HG02763 (cell line): ENCODE results near the gene SULT1A2.
"Not testable (repeated sequence)": the region's sequence is repeated elsewhere in the genome, so short reads cannot be mapped to it uniquely, and the experiment has no call there.

Experiments
- ATAC-seq: cut with Tn5 transposase; IDR thresholded peaks from one replicate; pipeline ENCODE4 v1.9.1; 2021; ENCODE audit warnings: mild to moderate bottlenecking, moderate library complexity; ENCODE audit not compliant: unreplicated experiment

Gene SULT1A2

DNA sequence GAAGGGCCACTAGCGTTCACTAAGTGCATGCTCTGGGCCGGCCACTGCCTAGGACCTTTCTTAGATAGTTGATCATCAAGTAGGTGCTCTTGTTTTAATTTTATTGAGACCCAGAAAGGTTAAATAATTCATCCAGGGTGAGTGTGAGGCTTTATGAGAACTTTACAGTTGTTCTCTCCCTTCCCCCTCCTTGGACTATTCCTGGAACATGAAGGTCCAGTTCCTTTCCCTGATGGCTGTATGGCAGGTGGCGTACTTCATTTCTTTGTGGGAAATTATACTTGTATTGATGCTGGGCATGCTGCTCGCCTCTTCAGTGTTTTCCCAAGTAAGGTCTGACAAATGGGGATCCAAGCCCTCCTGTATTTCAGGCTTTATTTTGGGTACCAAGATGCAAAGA, 34.7 kb downstream of the SULT1A2 start:
- no peak for ATAC-seq

DNA sequence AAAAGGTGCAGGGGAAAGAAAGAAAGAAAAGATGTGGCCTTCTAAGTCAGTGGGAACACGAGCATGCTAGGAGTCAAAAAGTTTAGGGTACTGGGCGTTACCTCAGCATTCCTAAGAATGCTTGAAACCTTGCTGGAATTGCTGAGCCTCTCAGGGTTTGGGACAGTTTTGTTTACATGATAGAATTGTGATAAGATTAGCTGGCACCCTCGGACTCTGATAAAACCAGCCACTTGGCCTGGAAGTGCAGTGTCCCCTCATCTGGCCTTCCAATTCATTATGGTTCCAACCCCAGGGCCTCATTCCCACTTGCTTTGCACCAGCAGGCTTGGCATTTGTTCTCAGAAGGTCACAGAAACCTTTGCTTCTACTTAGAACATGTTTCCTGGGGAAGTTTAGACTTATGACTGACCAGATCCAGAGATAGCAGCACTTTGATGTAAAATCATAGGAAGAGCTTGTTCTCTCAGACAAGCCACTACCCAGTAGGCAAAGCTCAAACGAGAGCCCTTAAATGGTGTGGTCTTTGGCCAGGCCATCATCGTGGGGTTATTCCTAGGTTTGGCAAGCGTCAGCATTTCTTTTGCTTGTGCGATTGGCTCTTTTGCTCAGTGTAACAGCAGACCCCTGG, 35.2 kb downstream of the SULT1A2 start:
- ATAC-seq: no peak

DNA sequence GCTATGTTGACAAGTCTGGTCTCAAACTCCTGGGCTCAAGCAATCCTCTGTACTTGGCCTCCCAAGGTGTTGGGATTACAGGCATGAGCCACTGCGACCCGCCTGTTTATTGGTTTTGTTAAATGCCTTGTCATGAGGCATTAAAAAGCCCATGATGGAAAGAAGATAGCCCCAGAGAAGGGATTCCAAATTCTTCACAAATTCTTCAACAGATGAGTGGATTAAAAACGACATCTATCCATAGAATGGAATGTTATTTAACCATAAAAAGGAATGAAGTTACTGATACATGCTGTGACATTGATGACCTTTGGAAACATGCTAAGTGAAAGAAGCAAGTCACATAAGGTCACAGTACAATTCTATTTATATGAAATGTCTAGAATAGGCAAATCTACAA, 38.4 kb downstream of the SULT1A2 start:
- no peak for ATAC-seq

DNA sequence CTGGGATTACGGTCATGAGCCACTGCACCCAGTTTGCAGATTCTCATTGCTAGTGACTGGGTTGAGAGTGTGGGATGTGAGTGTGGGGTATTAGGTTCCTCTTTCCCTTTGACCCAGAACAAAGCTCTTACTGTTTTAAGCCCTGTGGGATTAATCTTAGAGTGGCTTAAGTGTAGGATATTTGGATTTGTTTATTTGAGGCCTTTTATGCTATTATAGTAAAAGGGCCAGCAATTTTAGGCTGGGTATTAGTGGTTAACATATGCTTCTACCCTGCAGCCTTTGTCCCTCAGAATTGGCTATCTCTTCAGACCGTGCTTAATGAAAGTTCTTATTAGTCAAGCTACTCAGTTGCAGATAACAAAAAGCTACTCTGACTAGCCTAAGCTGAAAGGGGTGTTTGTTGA, 39.9 kb downstream of the SULT1A2 start:
- ATAC-seq: no peak

DNA sequence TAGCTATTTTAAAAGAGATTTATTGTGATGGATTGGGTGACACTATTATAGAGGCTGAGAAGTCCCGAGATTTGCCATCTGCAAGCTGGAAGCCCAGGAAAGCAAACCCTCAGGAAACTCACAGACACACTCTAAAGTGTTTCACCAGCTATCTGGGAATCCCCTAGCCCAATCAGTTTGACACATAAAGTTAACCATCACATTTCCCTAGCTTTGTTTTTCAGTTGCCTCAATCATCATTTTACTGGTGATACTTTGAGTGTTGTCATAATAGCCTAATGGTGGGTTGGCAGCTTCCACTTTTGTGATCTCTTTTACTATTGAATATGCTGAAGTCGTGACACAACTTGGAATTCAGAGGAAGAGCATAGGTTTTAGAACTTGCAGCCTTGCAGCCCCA, 41.3 kb downstream of the SULT1A2 start:
- ATAC-seq: no peak

DNA sequence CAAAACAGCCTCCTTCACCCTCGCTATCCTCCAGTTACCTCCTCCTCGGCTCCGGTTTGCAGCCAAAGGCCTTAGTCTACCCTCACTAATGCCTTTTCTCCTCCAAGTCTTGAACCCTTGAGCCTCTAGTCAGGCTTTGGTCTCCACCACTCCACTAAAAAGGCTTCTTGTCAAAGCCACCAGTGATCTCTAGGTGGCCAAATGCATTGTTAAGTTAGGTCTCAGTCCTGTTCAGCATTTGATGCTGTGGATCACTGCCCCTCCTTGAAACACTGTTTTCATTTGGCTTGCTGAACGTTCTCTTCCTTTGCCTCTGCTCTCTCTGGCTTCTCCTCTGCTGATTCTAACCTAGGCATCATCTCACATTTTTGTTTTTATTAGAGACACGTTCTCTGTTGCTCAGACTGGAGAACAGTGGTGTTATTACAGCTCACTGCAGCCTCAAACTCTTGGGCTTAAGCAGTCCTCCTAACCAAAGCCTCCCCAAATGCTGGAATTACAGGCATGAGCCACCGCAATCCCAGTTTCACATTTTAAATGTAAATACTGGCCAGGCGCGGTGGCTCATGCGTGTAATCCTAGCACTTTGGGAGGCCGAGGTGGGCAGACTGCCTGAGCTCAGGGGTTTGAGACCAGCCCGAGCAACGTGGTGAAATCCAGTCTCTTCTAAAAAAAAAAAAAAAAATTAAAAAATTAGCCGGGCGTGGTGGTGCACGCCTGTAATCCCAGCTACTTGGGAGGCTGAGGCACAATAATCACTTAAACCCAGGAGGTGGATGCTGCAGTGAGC, 42.0 kb downstream of the SULT1A2 start:
- no peak for ATAC-seq

DNA sequence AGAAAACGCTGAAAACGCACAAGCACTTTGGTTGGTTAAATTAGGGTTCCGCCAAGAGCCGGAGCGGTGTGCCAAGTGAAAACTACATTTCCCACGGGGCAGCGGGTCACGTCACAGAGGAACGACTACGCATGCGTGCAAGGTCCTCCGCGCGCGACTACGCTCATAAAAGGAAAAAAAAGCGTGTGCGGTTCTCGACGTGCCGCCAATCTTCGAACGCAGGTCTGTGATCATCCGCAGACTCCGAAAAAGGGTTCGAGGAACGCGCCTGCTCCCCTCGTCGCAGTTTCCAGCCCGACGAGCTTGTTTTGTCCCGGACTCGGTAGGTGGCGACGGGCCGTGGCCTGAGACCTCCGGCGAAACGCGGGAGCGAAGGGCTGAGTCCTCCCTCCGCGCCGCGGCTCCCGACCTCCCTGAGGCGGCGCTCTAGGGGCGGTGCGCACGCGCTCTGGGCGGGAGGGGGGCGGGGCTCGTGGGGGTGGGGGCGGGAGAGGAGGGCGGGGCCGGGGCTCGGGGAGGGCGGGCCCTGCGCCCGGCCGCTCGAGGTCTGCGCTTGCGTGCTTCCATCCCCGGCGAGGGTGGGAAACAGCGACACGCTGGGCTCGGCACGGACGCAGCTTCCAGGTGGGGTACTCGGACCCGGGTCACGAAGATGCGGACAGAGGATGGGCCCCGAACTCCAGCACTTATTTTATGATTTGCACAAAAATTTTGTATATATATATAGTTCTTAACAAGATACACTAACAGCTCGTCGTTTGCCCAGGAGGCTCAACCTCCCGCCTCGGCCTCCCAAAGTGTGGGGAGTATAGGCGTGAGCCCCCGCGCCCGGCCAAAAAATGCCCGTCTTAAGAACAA, 42.8 kb downstream of the SULT1A2 start, which contains the start of gene SGF29:
Gene SGF29, plus strand, starts transcription at position 145 of the 858 bp plus-strand sequence. CDS start 27,150 bp downstream, outside the sequence.
- peak; percentile 78 for ATAC-seq

DNA sequence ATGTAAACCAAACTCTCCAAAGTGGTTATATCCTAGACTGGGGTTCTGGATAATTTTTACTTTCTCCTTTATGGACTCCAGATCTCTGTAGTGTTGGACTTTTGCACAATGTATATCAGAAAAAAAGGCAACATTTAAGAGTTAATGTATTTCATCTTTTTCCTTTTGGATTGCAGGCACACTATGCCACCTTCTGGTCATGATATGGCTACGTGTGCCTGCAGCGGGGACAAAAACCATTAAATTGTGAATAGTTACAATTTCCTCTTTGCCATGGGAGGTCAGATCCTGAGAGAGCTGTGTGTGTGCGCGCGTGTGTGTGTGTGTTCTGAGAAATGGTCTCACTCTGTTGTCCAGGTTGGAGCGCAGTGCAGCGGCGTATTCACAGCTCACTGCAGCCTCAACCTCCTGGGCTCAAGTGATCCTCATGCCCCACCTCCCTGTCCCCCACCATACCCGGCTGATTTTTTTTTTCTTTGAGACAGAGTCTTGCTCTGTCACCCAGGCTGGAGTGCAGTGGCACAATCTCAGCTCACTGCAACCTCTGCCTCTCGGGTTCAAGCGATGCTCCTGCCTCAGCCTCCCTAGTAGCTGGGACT, 47.5 kb downstream of the SULT1A2 start:
- no peak for ATAC-seq

DNA sequence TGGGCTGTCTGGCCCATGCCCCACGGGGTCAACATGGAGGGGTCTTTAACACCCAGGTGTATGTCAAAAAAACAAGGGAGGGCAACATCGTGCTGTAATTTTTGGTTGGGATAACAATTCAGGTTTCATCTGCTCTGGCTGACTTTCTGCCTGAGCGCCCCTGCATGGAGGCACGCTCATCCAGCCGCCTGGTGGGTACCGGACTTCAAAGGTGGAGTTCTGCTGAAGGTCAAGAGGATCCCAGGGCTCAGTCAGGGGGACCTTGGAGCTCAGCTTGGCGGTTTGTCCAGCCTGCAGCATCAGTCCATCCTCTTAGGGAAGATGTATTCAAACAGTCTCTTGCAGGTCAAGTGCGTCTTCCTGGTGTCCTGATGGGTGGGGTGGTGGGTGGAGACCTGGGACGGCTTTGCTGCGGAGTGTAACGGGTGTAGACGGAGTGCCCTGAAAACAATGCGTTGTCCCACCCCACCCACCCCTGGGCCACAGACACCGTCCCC, 48.5 kb downstream of the SULT1A2 start:
- no peak for ATAC-seq

DNA sequence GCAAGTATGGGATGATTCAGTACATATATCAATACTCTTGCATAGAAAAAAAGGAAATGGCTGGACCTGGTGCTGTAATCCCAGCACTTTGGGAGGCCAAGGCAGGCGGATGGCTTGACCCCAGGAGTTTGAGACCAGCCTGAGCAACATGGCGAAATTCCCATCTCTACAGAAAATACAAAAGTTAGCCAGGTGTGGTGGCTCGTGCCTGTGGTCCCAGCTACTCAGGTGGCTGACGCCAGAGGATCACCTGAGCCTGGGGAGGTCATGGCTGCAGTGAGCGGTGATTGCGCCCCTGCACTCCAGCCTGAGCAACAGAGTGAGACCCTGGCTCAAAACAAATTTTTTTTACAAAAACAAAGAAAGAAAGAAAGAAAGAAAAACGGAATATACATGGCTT, 50.2 kb downstream of the SULT1A2 start:
- no peak for ATAC-seq

DNA sequence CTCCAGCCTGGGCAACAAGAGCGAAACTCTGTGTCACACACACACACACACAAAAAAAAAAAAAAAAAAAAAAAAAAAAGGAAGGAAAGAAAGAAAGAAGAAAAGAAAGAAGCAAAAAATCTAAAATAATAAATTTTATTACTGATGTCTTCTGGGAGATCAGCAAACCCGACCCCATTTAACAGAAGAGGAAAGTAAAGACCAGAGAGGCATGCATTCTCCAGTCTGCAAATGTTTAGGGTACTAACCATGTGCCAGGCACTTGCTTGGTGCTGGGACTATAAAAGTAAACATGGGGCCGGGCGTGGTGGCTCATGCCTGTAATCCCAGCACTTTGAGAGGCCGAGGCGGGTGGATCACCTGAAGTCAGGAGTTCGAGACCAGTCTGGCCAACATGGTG, 50.9 kb downstream of the SULT1A2 start:
- not testable (repeated sequence) for ATAC-seq

DNA sequence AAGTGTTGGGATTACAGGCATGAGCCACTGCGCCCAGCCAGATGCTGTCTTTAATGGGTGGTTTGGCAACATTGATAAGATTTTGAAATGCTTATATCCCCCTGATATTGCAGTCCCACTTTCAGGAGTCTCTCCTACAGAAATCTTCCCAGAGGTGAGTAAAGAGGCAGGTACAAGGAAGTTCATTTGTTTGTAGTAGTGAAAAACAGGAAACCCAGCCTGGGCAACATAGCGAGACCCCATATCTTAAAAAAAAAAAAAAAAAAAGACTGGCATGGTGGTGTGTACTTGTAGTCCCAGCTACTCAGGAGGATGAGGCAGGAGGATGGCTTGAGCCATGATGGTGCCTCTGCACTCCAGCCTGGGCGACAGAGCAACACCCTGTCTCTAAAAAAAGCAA, 51.9 kb downstream of the SULT1A2 start:
- no peak for ATAC-seq

DNA sequence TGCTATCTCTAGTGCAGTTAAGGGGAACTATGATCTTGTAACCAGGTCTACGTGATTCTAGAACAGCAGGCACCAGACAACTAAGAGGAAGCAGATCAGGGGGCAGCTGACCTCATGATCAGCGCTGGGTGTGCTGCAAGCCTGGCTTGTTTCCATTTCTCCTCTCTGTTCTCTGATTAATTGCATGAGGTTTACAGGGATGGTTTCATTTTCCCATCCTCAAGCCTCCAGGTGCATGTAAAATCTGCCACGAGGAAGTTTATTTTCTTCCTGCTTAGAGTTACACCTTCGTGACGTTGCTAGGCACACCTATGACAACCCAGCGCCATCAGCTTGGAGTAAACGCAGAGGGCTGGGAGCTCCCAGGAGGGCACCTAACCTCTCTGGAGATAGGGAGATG, 53.8 kb downstream of the SULT1A2 start:
- ATAC-seq: no peak

DNA sequence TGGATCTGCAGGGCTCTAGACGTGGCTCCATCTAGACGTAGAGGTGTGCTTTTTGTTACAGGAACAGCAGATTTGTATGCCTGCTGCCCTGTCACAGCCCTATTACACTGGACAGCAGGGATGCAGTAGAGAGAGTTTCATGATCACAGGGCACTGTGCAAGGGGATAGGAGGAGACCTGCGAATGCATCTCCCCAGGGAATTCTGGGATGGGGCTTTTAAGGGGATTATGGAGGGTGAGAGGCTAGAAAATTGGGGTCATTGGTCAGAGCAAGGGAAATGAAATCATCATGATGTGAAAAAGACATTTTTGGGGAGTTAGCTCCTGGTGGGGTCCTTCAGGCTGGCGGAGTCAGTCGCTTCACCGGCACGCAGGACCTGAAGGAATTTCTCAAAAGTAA, 54.2 kb downstream of the SULT1A2 start:
- ATAC-seq: no peak
